ENCODE measurements around the gene KCNAB1. TPM values are rescaled to one million over a fixed set of nuclear protein-coding genes. Genes with fewer than 3 reads are reported as not detected.

KCNAB1 gene
- total and polyA plus RNA-seq, 2 of the 8 experiments (the other 6 are each of a cell fraction or from before 2014, with no cell fraction given) = 0.51 to 2.3 TPM

- no peak for TF ChIP-seq CHD7 (IDR thresholded peaks at IDR 0.05; ENCODE audit: insufficient replicate concordance, low read length)
- no peak for TF ChIP-seq TAF1 (IDR thresholded peaks at IDR 0.05; ENCODE audit: low read depth, low read length)
- TF ChIP-seq FOSL1 (IDR thresholded peaks at IDR 0.05; ENCODE audit: insufficient read depth, low read depth, low read length) = no peak
- no peak for TF ChIP-seq KDM4A (IDR thresholded peaks at IDR 0.05; ENCODE audit: low read depth, low read length, severe bottlenecking)
- TF ChIP-seq KDM1A (IDR thresholded peaks at IDR 0.05; ENCODE audit: borderline replicate concordance, low read length) = no peak
- no peak for TF ChIP-seq HDAC6 (IDR thresholded peaks at IDR 0.05; ENCODE audit: low read depth, low read length)
- TF ChIP-seq TCF12 (IDR thresholded peaks at IDR 0.05; ENCODE audit: low read depth, low read length) = no peak
- no peak for TF ChIP-seq SP4 (IDR thresholded peaks at IDR 0.05; ENCODE audit: low read length)
- no peak for TF ChIP-seq CHD1 (IDR thresholded peaks at IDR 0.05; ENCODE audit: low read depth, low read length)
- TF ChIP-seq JUN (IDR thresholded peaks at IDR 0.05; ENCODE audit: low read depth, low read length) = no peak
- no peak for TF ChIP-seq CBX5 (IDR thresholded peaks at IDR 0.05; ENCODE audit: low read depth, low read length)
- TF ChIP-seq MAFK (IDR thresholded peaks at IDR 0.05; ENCODE audit: low read depth, low read length) = no peak
Measured at GRCh38 chr3:156351783-156352182, 231.4 kb downstream of the KCNAB1 start (continued).

All from H1 (cell line).